ENCODE measurements around the gene FAM204A.

- TF ChIP-seq CTCF (conservative IDR thresholded peaks at IDR 0.05 in 1 of 2, IDR thresholded peaks at IDR 0.05 in 1 of 2; ENCODE audit: extremely low read depth in 1 of 2, insufficient read depth in 1 of 2, low read depth in 1 of 2, low read length in 2 of 2), result no peak
- no peak for TF ChIP-seq EZH2 (IDR thresholded peaks at IDR 0.05; ENCODE audit: borderline replicate concordance, low read length)
Measured at GRCh38 chr10:118310822-118311221, 31.3 kb downstream of the FAM204A start.

All from mammary epithelial cell (primary cell).